IMR-90 (cell line): Measurements from ENCODE around the gene PRELP. TPM values are rescaled to one million over a fixed set of nuclear protein-coding genes. Genes with fewer than 3 reads are reported as not detected.

Experiments used
- ATAC-seq: fragments of 200-7000 bp; cut with Tn5 transposase; 2 replicates; pipeline ENCODE4 v1.9.1; 2020; ENCODE audit warnings: low read depth, mild to moderate bottlenecking, moderate library complexity
- BruUV-seq: library from RNA; stranded (reverse); fragments of 400-500 nt; replicated peaks from 2 replicates; lab custom pipeline; 2021; lab: Mats Ljungman, UMichigan
- CTCF ChIA-PET: fragments of 300-600 bp; formaldehyde crosslinking; extraction: SDS; loops from one replicate; lab custom pipeline; 2021; ENCODE audit warnings: antibody characterized with exemption; lab: Yijun Ruan, JAX
- POLR2A ChIA-PET: fragments of 300-600 bp; sonication (Branson Sonifier 250); formaldehyde crosslinking; loops from one replicate; lab custom pipeline; 2022; ENCODE audit warnings: antibody characterized with exemption; ENCODE audit not compliant: unreplicated experiment; lab: Charles Lee
- DNase-seq: peaks from one replicate; pipeline ENCODE4 v3.0.0; 2013
- H2AFZ ChIP-seq: replicated peaks from 2 replicates; pipeline ENCODE3; 2013; ENCODE audit warnings: low read length, mild to moderate bottlenecking; ENCODE audit not compliant: poor library complexity
- H2AK5ac ChIP-seq: 2 replicates; pipeline ENCODE4 v1.6.1; 2013; ENCODE audit warnings: low read depth, low read length, inconsistent platforms
- H2AK9ac ChIP-seq: replicated peaks from 2 replicates; pipeline ENCODE3; 2013; ENCODE audit warnings: mild to moderate bottlenecking, low read depth, low read length, moderate library complexity; ENCODE audit not compliant: poor library complexity
- H2BK120ac ChIP-seq: 2 replicates; pipeline ENCODE4 v1.6.1; 2013; ENCODE audit warnings: low read depth, low read length, inconsistent platforms
- H2BK15ac ChIP-seq: 3 replicates; pipeline ENCODE4 v1.6.1; 2013; ENCODE audit warnings: low read depth, low read length, inconsistent platforms
- H2BK20ac ChIP-seq: 2 replicates; pipeline ENCODE4 v1.6.1; 2013; ENCODE audit warnings: low read depth, mild to moderate bottlenecking, inconsistent platforms, low read length, moderate library complexity
- H2BK5ac ChIP-seq: 2 replicates; pipeline ENCODE4 v1.6.1; 2013; ENCODE audit warnings: mild to moderate bottlenecking, low read depth, low read length, inconsistent platforms; ENCODE audit not compliant: poor library complexity, severe bottlenecking
- H3K14ac ChIP-seq: replicated peaks from 2 replicates; pipeline ENCODE4 v1.6.1; 2013; ENCODE audit warnings: low read depth, low read length, inconsistent platforms
- H3K18ac ChIP-seq: 2 replicates; pipeline ENCODE4 v1.6.1; 2013; ENCODE audit warnings: low read depth, low read length, control low read depth
- H3K23ac ChIP-seq: 2 replicates; pipeline ENCODE4 v1.6.1; 2013; ENCODE audit warnings: low read depth, low read length, inconsistent platforms
- H3K27ac ChIP-seq: 2 replicates; pipeline ENCODE4 v1.5.1; 2013; ENCODE audit warnings: mild to moderate bottlenecking, control low read depth, low read length; ENCODE audit not compliant: insufficient read depth
- H3K27me3 ChIP-seq: 2 replicates; pipeline ENCODE4 v1.6.1; 2013; ENCODE audit warnings: low read length; ENCODE audit not compliant: control insufficient read depth, insufficient read depth
- H3K36me3 ChIP-seq: 2 replicates; pipeline ENCODE4 v1.6.1; 2013; ENCODE audit warnings: low read length, mixed read lengths; ENCODE audit not compliant: control insufficient read depth, insufficient read depth
- H3K4ac ChIP-seq: 2 replicates; pipeline ENCODE4 v1.6.1; 2013; ENCODE audit warnings: low read depth, low read length, inconsistent platforms
- H3K4me1 ChIP-seq: 2 replicates; pipeline ENCODE4 v1.6.1; 2013; ENCODE audit warnings: low read length, mixed read lengths; ENCODE audit not compliant: control insufficient read depth, insufficient read depth
- H3K4me2 ChIP-seq: 2 replicates; pipeline ENCODE4 v1.6.1; 2013; ENCODE audit warnings: low read depth, mild to moderate bottlenecking, control low read depth, low read length, moderate library complexity
- H3K4me3 ChIP-seq: 2 replicates; pipeline ENCODE4 v1.5.1; 2013; ENCODE audit warnings: low read depth, mild to moderate bottlenecking, control low read depth, low read length, moderate library complexity; ENCODE audit not compliant: insufficient read depth
- H3K56ac ChIP-seq: 2 replicates; pipeline ENCODE4 v1.6.1; 2013; ENCODE audit warnings: low read length, inconsistent platforms; ENCODE audit not compliant: insufficient read depth; ENCODE audit errors: extremely low read depth
- H3K79me1 ChIP-seq, 2 experiments: 2 replicates each; pipeline ENCODE4 v1.6.1; 2013; ENCODE audit warnings: low read length in 2 of 2, inconsistent platforms in 1 of 2, low read depth in 1 of 2
- H3K9ac ChIP-seq: 2 replicates; pipeline ENCODE4 v1.6.1; 2013; ENCODE audit warnings: low read depth, low read length, control low read depth
- H3K9me1 ChIP-seq: 2 replicates; pipeline ENCODE4 v1.6.1; 2013; ENCODE audit warnings: low read length, inconsistent platforms; ENCODE audit not compliant: insufficient read depth
- H3K9me3 ChIP-seq: 2 replicates; pipeline ENCODE4 v1.6.1; 2013; ENCODE audit warnings: low read length; ENCODE audit not compliant: control insufficient read depth, insufficient read depth
- H4K20me1 ChIP-seq: 2 replicates; pipeline ENCODE4 v1.6.1; 2013; ENCODE audit warnings: low read length, inconsistent platforms; ENCODE audit not compliant: insufficient read depth
- H4K5ac ChIP-seq: 2 replicates; pipeline ENCODE4 v1.6.1; 2013; ENCODE audit warnings: mild to moderate bottlenecking, low read depth, low read length, control low read depth
- H4K8ac ChIP-seq, 2 experiments: 2 replicates each; pipeline ENCODE4 v1.6.1; 2013; ENCODE audit warnings: low read depth in 2 of 2, low read length in 2 of 2, control low read depth in 1 of 2, inconsistent platforms in 1 of 2
- H4K91ac ChIP-seq: 2 replicates; pipeline ENCODE4 v1.6.1; 2013; ENCODE audit warnings: low read depth, low read length, inconsistent platforms; ENCODE audit not compliant: insufficient read depth
- BHLHE40 ChIP-seq: fragments of 150-350 bp; IDR thresholded peaks from 2 replicates; pipeline ENCODE4 v1.6.1; 2016; ENCODE audit warnings: mild to moderate bottlenecking, low read depth, low read length
- CEBPB ChIP-seq: IDR thresholded peaks from 2 replicates; pipeline ENCODE4 v1.6.1; 2012; ENCODE audit warnings: low read depth, low read length, improper control_type of control experiment
- CHD1 ChIP-seq: IDR thresholded peaks from 2 replicates; pipeline ENCODE4 v1.6.1; 2012; ENCODE audit warnings: low read depth, low read length, improper control_type of control experiment
- CTCF ChIP-seq: conservative IDR thresholded peaks from 2 replicates; pipeline ENCODE4 v1.5.1; 2012; ENCODE audit warnings: mild to moderate bottlenecking, low read depth, low read length, improper control_type of control experiment
- ELK1 ChIP-seq: fragments of 150-350 bp; IDR thresholded peaks from 2 replicates; pipeline ENCODE4 v1.6.1; 2016; ENCODE audit warnings: low read depth, mild to moderate bottlenecking, low read length, moderate library complexity, borderline replicate concordance
- FOS ChIP-seq: fragments of 150-350 bp; IDR thresholded peaks from 2 replicates; pipeline ENCODE4 v1.6.1; 2016; ENCODE audit warnings: low read depth, low read length
- MAZ ChIP-seq: IDR thresholded peaks from 2 replicates; pipeline ENCODE4 v1.6.1; 2012; ENCODE audit warnings: low read depth, mild to moderate bottlenecking, low read length, improper control_type of control experiment, moderate library complexity, borderline replicate concordance
- MXI1 ChIP-seq: IDR thresholded peaks from 2 replicates; pipeline ENCODE4 v1.6.1; 2012; ENCODE audit warnings: low read depth, mild to moderate bottlenecking, low read length, moderate library complexity, borderline replicate concordance
- NFE2L2 ChIP-seq: fragments of 150-350 bp; IDR thresholded peaks from 2 replicates; pipeline ENCODE4 v1.6.1; 2016; ENCODE audit warnings: low read depth, mild to moderate bottlenecking, low read length
- POLR2A ChIP-seq: IDR thresholded peaks from 2 replicates; pipeline ENCODE4 v1.6.1; 2012; ENCODE audit warnings: mild to moderate bottlenecking, low read depth, low read length
- RAD21 ChIP-seq: IDR thresholded peaks from 2 replicates; pipeline ENCODE4 v1.6.1; 2012; ENCODE audit warnings: low read length, improper control_type of control experiment
- RCOR1 ChIP-seq: IDR thresholded peaks from 2 replicates; pipeline ENCODE4 v1.6.1; 2012; ENCODE audit warnings: mild to moderate bottlenecking, low read length, improper control_type of control experiment; ENCODE audit not compliant: insufficient replicate concordance
- RFX5 ChIP-seq: IDR thresholded peaks from 2 replicates; pipeline ENCODE4 v1.8.0; 2012; ENCODE audit warnings: low read depth, mild to moderate bottlenecking, low read length, moderate library complexity
- SMC3 ChIP-seq: fragments of 150-350 bp; IDR thresholded peaks from 2 replicates; pipeline ENCODE4 v1.6.1; 2016; ENCODE audit warnings: low read depth, mild to moderate bottlenecking, antibody characterized with exemption, low read length, moderate library complexity
- USF2 ChIP-seq: fragments of 150-350 bp; IDR thresholded peaks from 2 replicates; pipeline ENCODE4 v1.6.1; 2017; ENCODE audit warnings: mild to moderate bottlenecking, antibody characterized with exemption, low read length, low read depth
- whole genome bisulfite sequencing, 2 experiments: methylation state at CpG; one replicate each; pipeline versions ENCODE4 v1.1.5 to v1.1.7; 2013; ENCODE audit warnings: missing lambda C conversion rate in 2 of 2; ENCODE audit not compliant: insufficient read length in 1 of 2; ENCODE audit errors: extremely low coverage in 2 of 2; 5-methylcytosine and 5-hydroxymethylcytosine counted together
- dilution Hi-C: fragments of 300-500 bp; cut with HindIII; formaldehyde crosslinking; loops from one replicate; pipeline ENCODE4 v1.14.3; 2018; ENCODE audit warnings: low sequenced_read_pairs; ENCODE audit not compliant: unreplicated experiment
- in situ Hi-C: fragments of 300-500 bp; cut with MboI; formaldehyde crosslinking; loops from 3 replicates; pipeline ENCODE4 v1.14.3; 2019; ENCODE audit warnings: low sequenced_read_pairs, inconsistent platforms, mixed read lengths
- intact Hi-C: fragments of 100-400 bp; cut with micrococcal nuclease; formaldehyde crosslinking; loops from 2 replicates; pipeline ENCODE4 v1.10.0; 2022
- polyA plus RNA-seq, 3 experiments: library from polyadenylated mRNA; depleted of rRNA; stranded (reverse); fragments of >200 nt; gene quantifications; 2 replicates each; pipeline ENCODE4 v1.2.3, GENCODE V29; 2012; ENCODE audit warnings: low replicate concordance in 1 of 3
- total RNA-seq: library from RNA; depleted of rRNA; stranded (reverse); fragments of >200 nt; gene quantifications from 2 replicates; pipeline ENCODE4 v1.2.3, GENCODE V29; 2012

Gene PRELP
- total and polyA plus RNA-seq, 2 of the 4 experiments (the other 2 are of a cell fraction) = 0.56 TPM; not detected in 1

GRCh38 chr1:203524152-203524551 lies 48.5 kb downstream of the PRELP start:
- dilution Hi-C loops (no loop called here), intact Hi-C loops (no loop called here), in situ Hi-C loops (no loop called here)
- Histone ChIP-seq H4K5ac (no peak overlapping the region), H2BK20ac (no peak overlapping the region), H4K20me1 (no peaks in the 10 kb centered on the region), H3K4ac (no peak overlapping the region), H2AK5ac (no peak overlapping the region), H4K8ac (no peak overlapping the region), H3K9me3 (no peaks in the 10 kb centered on the region), H3K18ac (no peak overlapping the region), H2AFZ (no peak overlapping the region), H2AK9ac (no peak overlapping the region), H2BK120ac (no peak overlapping the region), H3K9me1 (peaks cover 25% of the 10 kb centered on the region), H3K36me3 (no peaks in the 10 kb centered on the region), H3K27ac (no peak overlapping the region), H3K56ac (no peak overlapping the region), H3K4me2 (no peak overlapping the region), H3K4me3 (no peak overlapping the region), H4K91ac (no peak overlapping the region), H3K4me1 (peaks cover 11% of the 10 kb centered on the region), H3K23ac (no peak overlapping the region), H2BK5ac (no peak overlapping the region), H3K27me3 (no peaks in the 10 kb centered on the region), H3K14ac (no peak overlapping the region), H3K9ac (no peak overlapping the region), H2BK15ac (no peak overlapping the region), H3K79me1 (no peaks in the 10 kb centered on the region)
- TF ChIP-seq SMC3 (no peak), CTCF (no peak), RCOR1 (no peak), CHD1 (no peak), CEBPB (no peak), RAD21 (no peak), MXI1 (no peak), RFX5 (no peak), POLR2A (no peak), USF2 (no peak), MAZ (no peak), ELK1 (no peak), BHLHE40 (no peak), FOS (no peak), NFE2L2 (no peak)
- no TSS peak for BruUV-seq
- WGBS, 2 experiments = 100% methylated on average over 1 of the region's 4 CpGs; no CpG with 5 or more reads in 1 of the 2 experiments
- POLR2A ChIA-PET = no interaction called here
- DNase-seq = no peak
- ATAC-seq = no peak
- CTCF ChIA-PET = no interaction called here
